K562 (cell line): ENCODE results near the gene ORC1. TPM values are rescaled to one million over a fixed set of nuclear protein-coding genes. Genes with fewer than 3 reads are reported as not detected.
A peak's percentile ranks its signal among the peaks of the same experiment; 100 is the strongest.

Source experiments
- ATAC-seq: fragments of 200-7000 bp; cut with Tn5 transposase; 3 replicates; pipeline ENCODE4 v1.9.1; 2020; ENCODE audit warnings: moderate library complexity
- BruUV-seq: library from RNA; stranded (reverse); fragments of 400-500 nt; replicated peaks from 2 replicates; lab custom pipeline; 2021; lab: Mats Ljungman, UMichigan
- CTCF ChIA-PET: fragments of 300-600 bp; formaldehyde crosslinking; extraction: SDS; loops from one replicate; lab custom pipeline; 2021; ENCODE audit warnings: low intra/inter-chr PET ratio; lab: Yijun Ruan, JAX
- POLR2A ChIA-PET: fragments of 300-600, 350-650 bp; sonication (Branson Sonifier 250); formaldehyde crosslinking; extraction: SDS; loops from one replicate; lab custom pipeline; 2021; ENCODE audit warnings: antibody characterized with exemption, inconsistent platforms; lab: Yijun Ruan, JAX
- DNase-seq, 4 experiments: peaks; one replicate each; pipeline versions ENCODE4 v3.0.0 to v3.0.0-alpha.2; 2011 to 2018; ENCODE audit warnings: low spot score in 3 of 4, mixed read lengths in 3 of 4; ENCODE audit errors: extremely low read depth in 1 of 4
- FAIRE-seq: peaks from 2 replicates; lab custom pipeline; 2011; peaks lifted over from hg19 to GRCh38; lab: Jason Lieb, UNC
- H2AFZ ChIP-seq: 2 replicates; pipeline ENCODE4 v1.6.0; 2011; ENCODE audit warnings: low read depth, low read length, control low read depth, inconsistent platforms
- H3K27ac ChIP-seq: fragments of 200-600 bp; 3 replicates; pipeline ENCODE4 v1.8.0; 2011; ENCODE audit warnings: low read depth, mild to moderate bottlenecking, control low read depth, inconsistent platforms, low read length, moderate library complexity, mixed read lengths; ENCODE audit errors: extremely low read depth
- H3K27me3 ChIP-seq, 2 experiments: fragments of 300-600 bp in 1 of 2; 2 replicates in 1 of 2; 3 replicates in 1 of 2; pipeline versions ENCODE4 v1.6.0 to v1.8.0; 2011; ENCODE audit warnings: inconsistent platforms in 2 of 2, low read length in 2 of 2, mild to moderate bottlenecking in 1 of 2, mixed read lengths in 1 of 2, moderate library complexity in 1 of 2; ENCODE audit not compliant: control insufficient read depth in 2 of 2, insufficient read depth in 2 of 2
- H3K36me3 ChIP-seq: fragments of 300-600 bp; 3 replicates; pipeline ENCODE4 v1.8.0; 2011; ENCODE audit warnings: mild to moderate bottlenecking, low read length, inconsistent platforms; ENCODE audit not compliant: control insufficient read depth, insufficient read depth
- H3K4me1 ChIP-seq, 2 experiments: fragments of 200-600 bp in 1 of 2; replicated peaks in 1 of 2; 2 replicates in 1 of 2; 3 replicates in 1 of 2; pipeline versions ENCODE4 v1.5.1 to v1.8.0; 2011; ENCODE audit warnings: inconsistent platforms in 2 of 2, low read length in 2 of 2, mild to moderate bottlenecking in 1 of 2, mixed read lengths in 1 of 2, moderate library complexity in 1 of 2; ENCODE audit not compliant: control insufficient read depth in 2 of 2, insufficient read depth in 2 of 2
- H3K4me2 ChIP-seq: 2 replicates; pipeline ENCODE4 v1.6.1; 2011; ENCODE audit warnings: low read length, control low read depth, inconsistent platforms, mixed read lengths; ENCODE audit not compliant: insufficient read depth
- H3K4me3 ChIP-seq: fragments of 200-600 bp; sonication (generic), shearing (Covaris generic); 2 replicates; pipeline ENCODE4 v1.5.1; 2016; ENCODE audit warnings: control low read depth, inconsistent platforms
- H3K79me2 ChIP-seq: fragments of 200-600 bp; 3 replicates; pipeline ENCODE4 v1.8.0; 2011; ENCODE audit warnings: low read length, inconsistent platforms; ENCODE audit not compliant: control insufficient read depth, insufficient read depth
- H3K9ac ChIP-seq, 2 experiments: 2 replicates each; pipeline versions ENCODE4 v1.6.0 to v1.6.1; 2011; ENCODE audit warnings: low read depth in 2 of 2, low read length in 2 of 2, control low read depth in 1 of 2, inconsistent platforms in 1 of 2, mild to moderate bottlenecking in 1 of 2, mixed read lengths in 1 of 2; ENCODE audit not compliant: insufficient read depth in 1 of 2
- H3K9me1 ChIP-seq: one replicate; pipeline ENCODE4 v1.6.0; 2011; ENCODE audit warnings: inconsistent platforms, mild to moderate bottlenecking, low read length, moderate library complexity; ENCODE audit not compliant: control insufficient read depth, insufficient read depth
- H3K9me3 ChIP-seq: replicated peaks from 2 replicates; pipeline ENCODE4 v1.5.1; 2011; ENCODE audit warnings: low read depth, low read length, inconsistent platforms; ENCODE audit not compliant: control insufficient read depth, insufficient read depth
- H4K20me1 ChIP-seq: replicated peaks from 2 replicates; pipeline ENCODE4 v1.6.1; 2011; ENCODE audit warnings: low read length, inconsistent platforms, mixed read lengths; ENCODE audit not compliant: control insufficient read depth, insufficient read depth
- EZH2 ChIP-seq: IDR thresholded peaks from 2 replicates; pipeline ENCODE4 v1.6.1; 2012; ENCODE audit warnings: low read depth, mild to moderate bottlenecking, inconsistent platforms, low read length, borderline replicate concordance
- IRF9 ChIP-seq: fragments of 450-650 bp; IDR thresholded peaks from 2 replicates; pipeline ENCODE4 v1.6.1; 2016; ENCODE audit warnings: missing biosample characterization, missing genetic modification characterization
- NRF1 ChIP-seq, 2 experiments: fragments of 450-650 bp; IDR thresholded peaks in 1 of 2; conservative IDR thresholded peaks in 1 of 2; 2 replicates each; pipeline ENCODE4 v1.6.1; 2014; ENCODE audit warnings: mild to moderate bottlenecking in 2 of 2
- POLR2G ChIP-seq: fragments of 200-400 bp; formaldehyde crosslinking; IDR thresholded peaks from 2 replicates; pipeline ENCODE4 v1.6.1; 2017; ENCODE audit warnings: low read depth, mild to moderate bottlenecking, antibody characterized with exemption, low read length, moderate library complexity
- TEAD4 ChIP-seq, 2 experiments: sonication (generic) in 1 of 2; formaldehyde crosslinking in 1 of 2; IDR thresholded peaks; 2 replicates each; pipeline versions ENCODE4 v1.6.1 to v1.8.0; 2012 to 2022; ENCODE audit warnings: borderline replicate concordance in 1 of 2, inconsistent platforms in 1 of 2, low read length in 1 of 2, mild to moderate bottlenecking in 1 of 2, missing genetic modification reagents in 1 of 2
- ZNF592 ChIP-seq: fragments of 450-650 bp; IDR thresholded peaks from 2 replicates; pipeline ENCODE4 v1.6.1; 2017; ENCODE audit warnings: antibody characterized with exemption, mild to moderate bottlenecking
- WGBS: fragments of 100-300 bp; shearing (Covaris generic); methylation state at CpG from one replicate; pipeline ENCODE4 v1.1.6; 2016; ENCODE audit warnings: low coverage, mixed read lengths; ENCODE audit not compliant: insufficient coverage; ENCODE audit errors: missing lambda C conversion rate; 5-methylcytosine and 5-hydroxymethylcytosine counted together
- in situ Hi-C: fragments of 300-500 bp; cut with MboI; formaldehyde crosslinking; loops from 4 replicates; pipeline ENCODE4 v1.15.0; 2018; ENCODE audit warnings: inconsistent platforms, mixed read lengths
- intact Hi-C: fragments of 100-400 bp; cut with micrococcal nuclease; formaldehyde crosslinking; loops from 2 replicates; pipeline ENCODE4 v1.14.2; 2022
- polyA plus RNA-seq, 8 experiments: library from polyadenylated mRNA; depleted of rRNA in 4 of 8; stranded (reverse) in 5 of 8; unstranded in 3 of 8; fragments of >200 nt; fragmentation: Nextera tagmentation in 2 of 8; fragmentation: Illumina TruSeq in 1 of 8; extraction: Ambion mirVana in 2 of 8; extraction: Trizol in 1 of 8; gene quantifications; 2 replicates each; pipeline versions ENCODE4 v1.2.1 to v1.2.3, GENCODE V29; 2011 to 2014; ENCODE audit warnings: inconsistent platforms in 1 of 8, missing spikeins in 1 of 8
- total RNA-seq, 7 experiments: library from RNA; depleted of rRNA in 6 of 7; stranded (reverse); fragments of >200 nt in 6 of 7; fragmentation: Illumina TruSeq in 2 of 7; extraction: Trizol in 2 of 7; gene quantifications; 2 replicates each; pipeline versions ENCODE4 v1.2.1 to v1.2.3, GENCODE V29; 2011 to 2021; ENCODE audit warnings: low replicate concordance in 1 of 7

Gene ORC1
- total and polyA plus RNA-seq, 9 of the 15 experiments (the other 6 are each of a cell fraction or from before 2014, with no cell fraction given) = 26.4 to 91.6 (median 69.7) TPM

GRCh38 chr1:52360595-52360968, 43.6 kb downstream of the ORC1 start:
- FAIRE-seq (no peak), DNase-seq (no peak), ATAC-seq (no peak)
- intact Hi-C loops = no loop called here
- H3K4me3 ChIP-seq = no peak overlapping the region
- H3K36me3 ChIP-seq = peaks cover 88% of the 10 kb centered on the region
- 94% methylated on average over 7 of the region's 7 CpGs for WGBS
- in situ Hi-C loops = no loop called here
- H2AFZ ChIP-seq = no peak overlapping the region
- no peak overlapping the region for H3K9ac ChIP-seq
- H3K4me1 ChIP-seq = peaks cover 11 to 13% of the 10 kb centered on the region in 2 experiments; a peak in 4 of 5 replicates
- POLR2A ChIA-PET = interaction anchor here (0.9 to 2.7 kb wide), 2 partner anchors 12 to 32 kb away, joined by 4 to 12 read pairs; no protein-coding TSS in a partner anchor
- no peaks in the 10 kb centered on the region for H3K9me3 ChIP-seq
- no TSS peak for BruUV-seq
- H3K27me3 ChIP-seq = no peaks in the 10 kb centered on the region
- no peak overlapping the region for H3K4me2 ChIP-seq
- TF ChIP-seq POLR2G = 0 out of 2 replicates have a peak, but pooled peaks have one; percentile 30
- TF ChIP-seq TEAD4 (IDR thresholded peaks at IDR 0.05; ENCODE audit: low read length) = no peak
- TF ChIP-seq TEAD4 (CRISPR knock-in tag; IDR thresholded peaks at IDR 0.05; ENCODE audit: borderline replicate concordance) = no peak
- H3K27ac ChIP-seq = no peak overlapping the region
- H3K79me2 ChIP-seq = peaks cover 18% of the 10 kb centered on the region
- CTCF ChIA-PET = no interaction called here
- peaks cover 3% of the 10 kb centered on the region; the same call in 1 of the 2 replicates for H4K20me1 ChIP-seq
- H3K9me1 ChIP-seq = peaks cover 5% of the 10 kb centered on the region

GRCh38 chr1:52359676-52360594, 44.3 kb downstream of the ORC1 start:
- H3K9ac ChIP-seq = no peak overlapping the region
- H3K9me1 ChIP-seq = peaks cover 5% of the 10 kb centered on the region
- peaks cover 3% of the 10 kb centered on the region; the same call in 1 of the 2 replicates for H4K20me1 ChIP-seq
- FAIRE-seq (no peak), DNase-seq (no peak), ATAC-seq (no peak)
- no peaks in the 10 kb centered on the region for H3K9me3 ChIP-seq
- no peaks in the 10 kb centered on the region for H3K27me3 ChIP-seq
- in situ Hi-C loops = no loop called here
- H3K4me2 ChIP-seq = no peak overlapping the region
- 96% methylated on average over 24 of the region's 24 CpGs for WGBS
- H3K4me1 ChIP-seq = peaks cover 7 to 9% of the 10 kb centered on the region in 2 experiments; a peak in 4 of 5 replicates
- BruUV-seq = no TSS peak
- H2AFZ ChIP-seq = no peak overlapping the region
- intact Hi-C loops = no loop called here
- H3K79me2 ChIP-seq = peaks cover 12% of the 10 kb centered on the region
- peaks cover 94% of the 10 kb centered on the region for H3K36me3 ChIP-seq
- ChIA-PET CTCF (no interaction called here), POLR2A (interaction anchor here (0.9 to 2.7 kb wide), 3 partner anchors 9 to 31 kb away, joined by 4 to 12 read pairs (median 4); no protein-coding TSS in a partner anchor)
- no peak overlapping the region for H3K4me3 ChIP-seq
- no peak overlapping the region for H3K27ac ChIP-seq
- TF ChIP-seq IRF9 (tag) (no peak), ZNF592 (no peak), NRF1 (conservative IDR thresholded peaks at IDR 0.05 in 1 of 2, IDR thresholded peaks at IDR 0.05 in 1 of 2) (no peak), EZH2 (no peak)
